Measurements from ENCODE around the gene EIF4G3. TPM values are rescaled to one million over a fixed set of nuclear protein-coding genes. Genes with fewer than 3 reads are reported as not detected.

Gene EIF4G3
- total RNA-seq, 1 experiment from 2014 or later = 72.0 TPM

- H3K9ac ChIP-seq (ENCODE audit: extremely low read depth, insufficient read length, low read length) = no peak overlapping the region
- no peak overlapping the region for H3K4me3 Mint-ChIP-seq
- H2BK120ac ChIP-seq (ENCODE audit: low read depth, low read length, poor library complexity, severe bottlenecking) = no peak overlapping the region
- H3K4ac ChIP-seq (ENCODE audit: low read depth, low read length) = no peak overlapping the region
- H3K9me3 ChIP-seq (ENCODE audit: control insufficient read depth, low read depth, low read length) = no peaks in the 10 kb centered on the region
- H3T11ph ChIP-seq (ENCODE audit: low read length) = no peak overlapping the region
- H3K23ac ChIP-seq (ENCODE audit: insufficient read length, low read depth, low read length) = no peak overlapping the region
- peaks cover 0 to 7% (median 4%) of the 10 kb centered on the region in 3 experiments; a peak in 3 of 7 replicates for H3K36me3 Mint-ChIP-seq (ENCODE audit: insufficient read depth in 1 of 3, low read depth in 3 of 3)
- H4K91ac ChIP-seq (ENCODE audit: insufficient read length, low read depth, low read length) = no peak overlapping the region
- no peak overlapping the region for H3K56ac ChIP-seq (ENCODE audit: insufficient read length, low read depth, low read length)
- H3K14ac ChIP-seq (ENCODE audit: insufficient read depth, low read length) = no peak overlapping the region
- H3K27me3 Mint-ChIP-seq (ENCODE audit: low read depth) = no peaks in the 10 kb centered on the region
- H4K5ac ChIP-seq (ENCODE audit: insufficient read length, low read depth, low read length) = no peak overlapping the region
- TF ChIP-seq CTCF (conservative IDR thresholded peaks at IDR 0.05) = no peak
- no CpG with 5 or more reads among the region's 11 CpGs for WGBS (ENCODE audit: extremely low coverage, insufficient read length, low lambda C conversion rate)
- H2BK5ac ChIP-seq (ENCODE audit: insufficient read length, low read length) = no peak overlapping the region
- no peak overlapping the region for H2BK20ac ChIP-seq (ENCODE audit: low read depth, low read length, poor library complexity, severe bottlenecking)
- H3K18ac ChIP-seq (ENCODE audit: insufficient read length, low read depth, low read length) = no peak overlapping the region
- H3K27ac ChIP-seq (ENCODE audit: insufficient read length, low read depth, low read length) = no peak overlapping the region
- no peaks in the 10 kb centered on the region for H3K9me3 Mint-ChIP-seq
- no peak overlapping the region for H4K8ac ChIP-seq (replicated peaks; ENCODE audit: insufficient read length, low read depth, low read length)
- no peaks in the 10 kb centered on the region for H4K20me1 ChIP-seq (ENCODE audit: control insufficient read depth, insufficient read depth, insufficient read length)
- no peak overlapping the region for H3K4me2 ChIP-seq (ENCODE audit: insufficient read depth, insufficient read length, low read length)
- H3K27me3 ChIP-seq (ENCODE audit: insufficient read depth, low read length) = no peaks in the 10 kb centered on the region
- no peaks in the 10 kb centered on the region for H3K4me1 Mint-ChIP-seq
- no peak for DNase-seq
- no peaks in the 10 kb centered on the region for H3K79me2 ChIP-seq (ENCODE audit: insufficient read depth, low read length)
- H2BK15ac ChIP-seq (ENCODE audit: low read depth, low read length) = no peak overlapping the region
- H3K79me1 ChIP-seq (ENCODE audit: insufficient read depth, low read depth, low read length, poor library complexity, severe bottlenecking) = peaks cover 11% of the 10 kb centered on the region
- no peak overlapping the region for H2AK5ac ChIP-seq (ENCODE audit: insufficient read length, low read length)
- peak overlapping the region in 1 of 3 experiments; percentile 55; a peak in 1 of 7 replicates for H3K27ac Mint-ChIP-seq
- no peaks in the 10 kb centered on the region for H3K4me1 ChIP-seq (ENCODE audit: insufficient read depth, low read length)
- H3K23me2 ChIP-seq (ENCODE audit: insufficient read length, low read depth, low read length, poor library complexity, severe bottlenecking) = no peaks in the 10 kb centered on the region
- H2BK12ac ChIP-seq (ENCODE audit: insufficient read length, low read depth, low read length) = no peak overlapping the region
- H2AFZ ChIP-seq (ENCODE audit: low read length) = no peak overlapping the region
These were observed 66.5 kb downstream of the EIF4G3 start for GRCh38 chr1:21110163-21110562.
